ENCODE data around the gene FAM20C.
"Not testable (repeated sequence)": the region's sequence is repeated elsewhere in the genome, so short reads cannot be mapped to it uniquely, and the experiment has no call there.

Gene FAM20C

DNA sequence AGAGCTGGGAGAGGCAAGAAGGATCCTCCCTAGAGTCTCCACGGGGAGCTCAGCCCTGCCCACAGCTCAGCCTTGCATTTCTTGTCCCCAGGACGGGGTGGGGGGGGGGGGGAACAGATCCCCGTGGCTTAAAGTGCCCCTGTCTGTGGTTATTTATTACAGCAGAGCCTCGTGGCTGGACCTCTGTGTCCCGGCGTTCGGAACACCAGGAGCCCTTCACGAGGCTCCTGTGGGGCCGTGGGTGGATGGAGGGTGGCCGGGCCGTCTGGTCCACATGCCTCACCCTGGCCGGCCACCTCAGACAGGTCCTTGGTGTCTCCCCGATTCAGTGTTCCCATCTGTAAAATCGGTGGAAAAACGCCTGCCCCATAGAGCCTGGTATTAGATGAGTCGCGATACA lies 37.9 kb downstream of the FAM20C start:
- no peak for DNase-seq

DNA sequence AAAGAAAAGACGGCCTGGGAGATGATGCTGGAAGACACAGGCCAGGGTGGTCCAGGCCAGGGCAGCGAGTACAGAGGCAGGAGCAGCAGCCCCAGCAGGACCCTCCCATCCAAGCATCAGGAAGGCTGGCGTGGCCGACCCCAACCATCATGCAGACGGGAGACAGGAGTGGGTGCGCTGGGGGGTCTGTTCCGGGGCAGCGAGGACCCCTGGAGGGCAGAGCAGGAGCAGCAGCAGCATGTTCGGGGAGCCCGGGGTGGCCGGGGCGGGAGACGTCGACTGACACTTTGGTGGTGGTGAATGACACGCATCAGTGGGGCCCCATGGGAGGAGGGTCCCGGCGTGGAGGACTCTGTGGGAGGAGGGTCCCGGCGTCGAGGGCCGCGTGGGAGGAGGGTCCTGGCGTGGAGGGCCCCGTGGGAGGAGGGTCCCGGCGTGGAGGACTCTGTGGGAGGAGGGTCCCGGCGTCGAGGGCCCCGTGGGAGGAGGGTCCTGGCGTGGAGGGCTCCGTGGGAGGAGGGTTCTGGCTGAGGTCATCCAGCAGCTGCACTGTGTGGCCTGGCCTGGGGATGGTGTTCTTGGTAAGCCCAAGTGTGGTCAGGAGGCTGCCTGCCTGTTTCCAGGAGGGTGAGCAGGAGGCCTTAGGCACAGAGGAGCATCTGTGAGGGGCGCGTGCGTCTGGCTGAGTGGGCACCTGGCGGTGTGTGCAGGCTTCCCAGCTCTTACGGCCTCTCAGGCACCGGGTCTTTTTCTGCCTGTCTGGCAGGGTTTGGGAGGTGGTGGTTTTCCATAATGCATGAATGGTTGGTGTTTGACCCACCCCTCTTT lies 38.9 kb downstream of the FAM20C start:
- DNase-seq: no peak

DNA sequence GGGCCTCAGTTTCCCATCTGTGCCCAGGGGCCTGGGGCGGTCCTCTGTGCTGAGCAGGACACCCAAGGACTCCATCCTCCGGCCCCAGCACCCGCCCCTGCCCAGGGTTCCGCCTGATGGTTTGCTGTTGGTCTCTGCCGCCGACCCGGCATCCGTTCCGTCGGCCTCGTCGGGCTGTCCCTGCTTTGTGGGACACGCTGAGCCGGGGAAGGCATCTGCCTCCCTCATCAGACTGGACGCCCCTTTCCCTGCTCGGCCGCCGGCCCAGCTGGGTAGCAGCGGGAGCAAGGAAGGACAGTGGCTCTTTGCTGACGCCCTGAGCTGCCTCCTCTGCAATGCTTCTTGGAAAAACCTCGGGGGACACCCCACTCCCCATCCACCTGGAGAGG lies 39.5 kb downstream of the FAM20C start:
- no peak for DNase-seq

DNA sequence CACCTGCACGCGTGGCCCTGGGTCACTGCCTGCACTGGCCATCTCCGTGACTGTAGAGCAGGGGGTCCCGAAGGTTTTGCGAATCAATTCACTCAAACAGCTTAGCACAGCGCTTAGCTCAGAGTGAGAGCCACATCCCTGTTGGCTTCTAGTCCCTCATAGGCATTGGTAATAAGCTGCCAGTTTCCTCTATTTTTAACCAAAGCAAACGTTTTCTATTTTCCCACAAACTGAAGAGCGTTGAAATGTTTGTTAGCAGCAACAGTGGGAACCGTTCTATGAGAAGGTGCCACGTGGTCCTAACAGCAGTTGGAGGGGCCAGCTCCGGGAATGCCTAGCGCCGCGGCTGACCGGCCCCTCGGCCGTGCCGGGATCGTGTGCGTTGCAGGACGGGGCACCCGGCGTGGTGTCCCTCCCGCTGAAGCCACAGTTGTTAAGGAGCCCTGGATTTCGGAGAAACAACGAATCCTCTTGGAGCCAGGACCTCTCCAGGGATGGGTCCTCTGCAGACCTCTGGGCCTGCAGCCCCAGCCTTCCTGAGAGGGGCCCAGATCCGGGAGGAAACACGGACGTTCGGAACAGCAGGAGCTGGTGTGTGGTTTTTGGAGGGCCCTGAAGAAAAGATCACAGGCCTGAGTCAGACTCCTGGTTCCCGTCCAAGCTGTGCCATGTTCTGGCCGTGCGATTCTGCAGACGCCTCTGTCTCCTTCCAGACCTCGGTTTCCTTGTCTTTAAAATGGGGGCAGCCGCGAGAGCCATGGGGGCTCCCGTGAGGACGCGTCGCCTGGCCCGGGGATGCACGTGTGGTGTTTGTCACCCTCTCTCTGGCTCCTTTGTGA lies 40.3 kb downstream of the FAM20C start:
- no peak for DNase-seq

DNA sequence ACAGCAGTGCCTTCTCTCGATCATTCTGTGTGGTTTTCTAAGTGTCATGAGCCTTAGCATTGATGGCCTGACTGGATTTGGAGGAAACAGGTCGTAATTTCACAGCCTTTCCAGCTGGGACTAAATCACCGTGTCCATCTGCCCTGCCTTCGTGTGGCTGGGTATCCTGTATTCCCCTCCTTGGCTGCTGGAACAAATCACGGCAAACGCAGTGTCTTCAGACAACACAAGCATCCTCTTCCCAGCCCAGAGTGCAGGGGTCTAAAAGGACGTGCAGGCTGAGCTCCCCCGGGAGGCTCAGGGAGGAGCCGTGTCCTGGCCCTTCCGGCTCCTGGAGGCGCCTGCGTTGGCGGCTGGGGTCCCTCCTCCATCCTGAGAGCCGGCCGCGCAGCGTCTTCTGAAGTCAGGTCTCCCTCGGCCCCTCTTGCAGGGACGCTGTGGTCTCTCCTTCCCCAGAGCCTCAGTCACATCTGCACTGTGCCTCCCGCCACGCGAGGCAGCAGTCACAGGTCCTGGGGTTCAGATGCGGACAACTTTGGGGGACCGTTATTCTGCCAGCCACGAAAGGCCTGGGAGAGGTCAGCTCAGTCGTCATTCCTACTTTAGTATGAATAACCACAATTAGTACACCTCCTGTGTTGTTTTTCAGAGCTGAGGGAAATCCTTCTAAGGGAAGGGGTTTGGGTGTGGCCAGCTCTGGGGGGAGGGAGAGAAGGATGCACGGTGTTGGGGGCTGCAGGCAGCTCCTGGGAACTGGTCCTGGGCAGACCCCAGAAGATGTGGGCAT lies 41.1 kb downstream of the FAM20C start:
- DNase-seq: no peak

DNA sequence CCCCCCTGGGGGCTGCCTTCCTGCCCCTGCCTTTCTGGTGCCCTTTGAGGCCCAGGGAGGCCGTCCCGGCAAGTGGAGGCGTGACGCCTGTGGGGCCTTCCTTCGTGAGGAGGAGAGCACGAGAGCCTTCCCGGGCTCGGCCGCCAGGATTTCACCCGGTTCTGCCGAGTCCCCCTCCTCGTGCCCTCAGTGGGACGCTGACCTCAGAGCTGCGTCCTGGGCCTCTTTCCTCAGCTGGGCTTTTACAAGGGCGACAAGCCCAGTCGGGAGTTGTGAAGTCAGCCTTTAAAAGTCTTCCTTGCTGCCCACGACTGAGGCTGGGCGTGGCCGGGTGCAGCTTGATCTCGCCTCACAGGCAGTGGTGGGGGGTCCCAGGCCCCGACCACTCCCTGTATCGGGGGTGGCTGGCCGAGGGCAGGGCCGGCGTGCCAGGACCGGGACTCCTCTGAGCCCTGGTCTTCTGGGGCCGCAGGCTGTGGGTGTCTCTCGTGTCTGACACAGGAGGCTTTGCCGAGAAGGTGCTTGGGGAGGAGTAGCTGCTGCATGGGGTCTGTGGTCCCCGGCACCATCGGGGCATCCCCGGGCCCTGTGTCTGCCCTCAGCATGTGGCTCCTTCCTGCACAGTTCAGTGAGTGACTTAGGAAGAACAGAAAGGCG lies 41.8 kb downstream of the FAM20C start:
- no peak for DNase-seq

DNA sequence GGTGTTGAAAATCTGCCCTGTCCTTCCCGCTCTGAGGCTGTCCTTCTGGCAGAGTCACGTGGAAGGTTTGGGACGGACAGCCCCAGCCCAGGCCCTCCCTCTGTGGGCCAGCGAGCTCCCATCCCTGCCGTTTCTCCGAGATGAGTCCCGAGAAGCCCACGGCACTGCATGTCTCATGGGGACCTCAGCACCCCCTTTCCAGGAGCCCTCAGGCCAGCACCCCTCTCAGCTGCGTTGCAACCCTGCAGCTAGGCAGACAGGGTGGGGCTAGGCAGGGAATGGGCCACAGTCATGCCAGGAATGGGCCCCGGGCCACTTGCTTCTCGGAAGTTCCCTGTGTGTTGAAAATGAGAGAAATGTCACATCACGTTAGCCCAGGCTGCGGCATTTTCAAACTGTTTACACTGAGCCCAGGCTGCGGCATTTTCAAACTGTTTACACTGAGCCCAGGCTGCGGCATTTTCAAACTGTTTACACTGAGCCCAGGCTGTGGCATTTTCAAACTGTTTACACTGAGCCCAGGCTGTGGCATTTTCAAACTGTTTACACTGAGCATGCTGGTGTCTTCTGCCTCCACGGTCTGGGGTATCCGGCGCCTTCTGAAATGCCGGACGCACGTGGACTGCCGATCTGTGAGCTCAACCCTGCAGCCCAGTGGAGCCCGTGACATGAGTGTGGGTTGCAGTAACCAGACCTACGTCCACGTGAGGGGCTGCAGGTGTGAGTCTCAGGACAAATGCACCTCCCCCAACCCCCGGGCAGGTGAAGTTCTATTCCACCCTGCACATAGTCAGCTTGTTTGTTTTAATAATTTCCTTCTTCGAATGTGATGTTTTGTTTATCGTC lies 42.6 kb downstream of the FAM20C start:
- no peak for DNase-seq

DNA sequence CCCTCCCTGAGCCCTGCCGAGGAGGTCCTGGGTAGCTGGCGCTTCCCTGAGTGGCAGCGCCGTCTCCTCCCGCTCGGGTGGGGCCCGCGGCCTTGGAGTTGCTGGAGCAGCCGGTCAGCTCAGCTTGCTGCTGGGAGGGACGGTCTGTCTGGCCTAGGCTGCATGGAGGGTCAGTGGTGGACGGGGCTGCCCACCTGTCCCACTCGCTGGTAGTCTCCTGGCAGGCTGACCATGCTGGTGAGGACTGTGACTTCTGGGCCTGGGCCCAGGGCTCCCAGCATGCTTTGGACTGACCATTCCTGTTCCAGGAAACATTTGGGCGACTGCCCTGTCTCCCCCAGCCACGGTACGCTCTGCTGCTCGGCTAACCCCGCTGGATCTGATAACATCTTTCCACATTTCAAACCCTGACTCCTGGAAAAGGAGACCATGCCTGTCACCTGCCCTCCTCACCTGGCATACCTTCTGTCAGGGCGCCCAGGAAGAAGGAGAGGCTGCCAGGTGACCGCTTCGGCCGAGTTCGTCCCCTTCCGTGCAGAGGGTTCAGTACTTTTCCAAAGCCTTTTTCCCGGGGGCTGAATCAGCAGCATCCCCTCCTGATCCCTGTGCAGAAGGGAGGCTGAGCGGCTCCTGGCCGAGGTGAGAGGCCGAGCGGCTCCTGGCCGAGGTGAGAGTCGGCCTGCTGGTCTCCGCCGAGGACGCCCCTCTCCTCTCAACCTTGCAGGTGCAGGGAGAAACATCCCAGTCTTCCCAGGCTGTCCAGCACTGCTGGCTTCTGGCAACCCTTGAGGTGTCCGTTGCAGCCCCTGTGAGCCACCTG lies 43.4 kb downstream of the FAM20C start:
- DNase-seq: no peak

DNA sequence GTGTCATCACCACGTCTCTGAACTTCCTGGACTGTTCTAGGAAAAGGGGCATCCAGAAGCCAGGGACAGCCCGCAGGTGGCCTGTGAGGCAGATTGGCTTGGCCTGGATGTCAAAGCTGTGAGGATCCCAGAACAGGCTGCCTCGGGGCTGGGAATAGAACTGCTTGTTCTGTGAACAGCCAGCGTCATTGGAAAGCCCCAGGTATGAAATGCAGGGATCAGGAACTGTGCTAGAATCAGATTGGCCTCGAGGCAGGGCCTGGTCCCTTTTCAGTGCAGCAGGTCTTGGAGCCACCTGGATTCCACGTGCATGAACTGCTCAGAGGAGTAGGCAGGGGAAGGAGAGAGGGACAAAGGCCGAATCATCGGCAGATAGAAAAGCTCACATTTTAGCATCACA lies 44.6 kb downstream of the FAM20C start:
- DNase-seq: no peak

DNA sequence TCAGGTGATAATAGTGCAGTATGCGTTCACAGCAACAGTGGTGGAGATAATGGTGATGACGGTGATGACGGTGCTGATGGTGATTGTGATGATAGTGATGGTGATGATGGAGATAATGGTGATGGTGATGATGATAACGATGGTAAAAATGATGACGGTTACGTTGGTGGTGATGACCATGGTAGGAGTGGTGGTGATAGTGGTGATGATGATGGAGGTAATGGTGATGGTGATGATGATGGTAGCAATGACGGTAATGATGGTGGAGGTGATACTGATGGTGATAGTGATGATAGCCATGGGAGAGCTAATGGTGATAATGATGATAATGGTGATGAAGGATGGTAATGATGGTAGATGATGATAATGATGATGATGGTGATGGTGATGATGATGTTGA lies 45.0 kb downstream of the FAM20C start:
- DNase-seq: no peak

DNA sequence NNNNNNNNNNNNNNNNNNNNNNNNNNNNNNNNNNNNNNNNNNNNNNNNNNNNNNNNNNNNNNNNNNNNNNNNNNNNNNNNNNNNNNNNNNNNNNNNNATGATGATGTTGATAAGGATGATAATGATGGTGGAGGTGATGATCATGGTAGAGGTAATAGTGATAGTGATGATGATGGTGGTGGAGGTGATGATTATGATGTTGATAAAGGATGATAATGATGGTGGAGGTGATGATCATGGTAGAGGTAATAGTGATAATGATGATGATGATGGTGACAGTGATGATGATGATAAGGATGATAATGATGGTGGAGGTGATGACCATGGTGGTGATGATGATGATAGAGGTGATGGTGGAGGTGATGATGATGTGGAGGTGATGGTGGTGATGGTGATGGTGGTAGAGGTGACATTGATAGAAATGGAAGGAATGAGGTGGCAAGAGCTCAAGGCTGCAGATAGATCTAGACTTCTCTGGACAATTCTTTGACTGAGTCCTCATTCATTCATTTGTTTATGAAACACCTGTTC lies 47.8 kb downstream of the FAM20C start:
- no peak for DNase-seq

DNA sequence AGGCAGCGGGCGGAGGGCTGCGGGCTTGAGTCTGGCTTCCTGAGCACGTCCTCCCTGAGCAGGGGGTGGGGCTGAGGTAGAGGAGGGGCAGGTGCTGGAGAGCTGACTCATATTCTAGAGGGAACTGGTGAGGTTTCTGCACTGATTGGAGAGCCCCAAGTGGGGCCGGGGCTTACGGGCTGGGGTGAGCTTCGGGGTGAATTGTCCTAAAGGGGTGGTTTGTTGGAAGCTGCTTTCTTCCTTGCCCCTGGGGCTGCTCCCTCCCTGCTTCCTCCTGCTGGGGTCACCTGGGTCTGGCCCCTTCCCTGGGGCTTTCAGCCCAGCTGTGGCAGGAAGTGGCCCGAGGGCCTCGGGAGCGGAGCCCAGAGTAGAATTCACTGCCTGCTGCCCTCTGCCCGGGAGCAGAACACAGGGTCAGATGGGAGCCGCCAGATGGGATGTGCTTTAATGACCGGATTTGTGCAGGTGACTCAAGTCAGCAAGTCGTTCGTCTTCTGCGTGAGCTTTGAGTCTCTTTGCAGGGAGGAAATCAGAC lies 48.6 kb downstream of the FAM20C start:
- DNase-seq: no peak

DNA sequence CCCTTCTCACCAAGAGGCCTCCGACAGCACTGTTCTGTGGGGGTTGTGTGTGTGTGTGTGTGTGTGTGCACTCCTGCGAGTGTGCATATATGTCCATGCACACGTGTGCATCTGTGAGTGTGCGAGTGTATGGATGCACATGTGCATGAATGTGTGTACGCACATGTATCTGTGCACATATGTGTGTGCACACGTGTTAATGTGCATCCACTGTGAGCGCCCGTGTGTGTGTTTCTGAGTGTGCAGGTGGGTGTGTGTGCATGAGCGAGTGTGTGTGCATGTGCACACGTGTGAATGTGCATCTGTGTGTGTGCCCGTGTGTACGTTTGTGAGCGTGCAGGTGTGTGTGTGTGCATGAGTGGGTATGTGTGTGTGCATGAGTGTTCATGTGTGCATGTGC lies 49.1 kb downstream of the FAM20C start:
- DNase-seq: no peak

DNA sequence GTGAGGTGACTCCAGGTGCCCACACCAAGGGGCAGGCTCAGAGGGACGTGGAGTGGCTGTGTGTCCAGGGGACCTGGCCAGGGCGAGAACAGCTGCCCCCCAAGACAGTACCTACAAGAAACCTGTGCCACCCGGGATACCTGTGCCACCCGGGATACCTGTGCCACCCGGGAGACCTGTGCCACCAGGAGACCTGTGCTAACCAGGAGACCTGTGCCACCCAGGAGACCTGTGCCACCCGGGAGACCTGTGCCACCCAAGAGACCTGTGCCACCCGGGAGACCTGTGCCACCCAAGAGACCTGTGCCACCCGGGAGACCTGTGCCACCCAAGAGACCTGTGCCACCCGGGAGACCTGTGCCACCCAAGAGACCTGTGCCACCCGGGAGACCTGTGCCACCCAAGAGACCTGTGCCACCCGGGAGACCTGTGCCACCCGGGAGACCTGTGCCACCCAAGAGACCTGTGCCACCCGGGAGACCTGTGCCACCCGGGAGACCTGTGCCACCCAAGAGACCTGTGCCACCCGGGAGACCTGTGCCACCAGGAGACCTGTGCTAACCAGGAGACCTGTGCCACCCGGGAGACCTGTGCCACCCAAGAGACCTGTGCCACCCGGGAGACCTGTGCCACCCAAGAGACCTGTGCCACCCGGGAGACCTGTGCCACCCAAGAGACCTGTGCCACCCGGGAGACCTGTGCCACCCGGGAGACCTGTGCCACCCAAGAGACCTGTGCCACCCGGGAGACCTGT lies 50.6 kb downstream of the FAM20C start:
- DNase-seq: not testable (repeated sequence)

DNA sequence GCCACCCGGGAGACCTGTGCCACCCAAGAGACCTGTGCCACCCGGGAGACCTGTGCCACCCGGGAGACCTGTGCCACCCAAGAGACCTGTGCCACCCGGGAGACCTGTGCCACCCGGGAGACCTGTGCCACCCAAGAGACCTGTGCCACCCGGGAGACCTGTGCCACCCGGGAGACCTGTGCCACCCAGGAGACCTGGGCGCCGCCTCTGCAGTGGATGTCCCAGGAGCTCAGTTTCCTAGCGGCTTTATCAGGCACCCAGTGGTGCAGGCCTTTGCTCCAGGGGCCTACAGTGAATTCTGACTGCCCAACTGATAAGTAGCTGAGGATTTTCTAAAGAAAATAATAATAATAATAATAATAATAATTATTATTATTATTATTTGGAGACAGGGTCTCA lies 51.2 kb downstream of the FAM20C start:
- DNase-seq: not testable (repeated sequence)

DNA sequence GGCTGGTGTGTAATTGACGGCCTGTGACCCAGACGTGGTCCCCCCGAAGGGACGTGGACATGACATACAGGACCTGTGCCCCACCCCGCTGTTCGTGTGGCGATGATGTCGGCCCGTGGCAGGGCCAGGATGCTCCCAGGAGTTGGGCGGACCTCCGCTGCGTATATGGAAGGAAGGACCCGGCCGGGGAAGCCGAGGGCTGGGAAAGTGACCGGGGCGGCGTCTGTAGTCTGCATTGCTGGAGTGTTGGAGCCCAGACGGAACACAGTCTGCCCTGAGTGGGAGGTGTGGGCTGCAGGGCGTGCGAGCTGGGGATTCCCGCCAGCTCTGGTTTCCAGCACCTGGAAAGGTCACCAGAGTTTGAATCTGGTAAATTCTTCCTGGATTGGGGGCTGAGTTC lies 52.6 kb downstream of the FAM20C start:
- no peak for DNase-seq

DNA sequence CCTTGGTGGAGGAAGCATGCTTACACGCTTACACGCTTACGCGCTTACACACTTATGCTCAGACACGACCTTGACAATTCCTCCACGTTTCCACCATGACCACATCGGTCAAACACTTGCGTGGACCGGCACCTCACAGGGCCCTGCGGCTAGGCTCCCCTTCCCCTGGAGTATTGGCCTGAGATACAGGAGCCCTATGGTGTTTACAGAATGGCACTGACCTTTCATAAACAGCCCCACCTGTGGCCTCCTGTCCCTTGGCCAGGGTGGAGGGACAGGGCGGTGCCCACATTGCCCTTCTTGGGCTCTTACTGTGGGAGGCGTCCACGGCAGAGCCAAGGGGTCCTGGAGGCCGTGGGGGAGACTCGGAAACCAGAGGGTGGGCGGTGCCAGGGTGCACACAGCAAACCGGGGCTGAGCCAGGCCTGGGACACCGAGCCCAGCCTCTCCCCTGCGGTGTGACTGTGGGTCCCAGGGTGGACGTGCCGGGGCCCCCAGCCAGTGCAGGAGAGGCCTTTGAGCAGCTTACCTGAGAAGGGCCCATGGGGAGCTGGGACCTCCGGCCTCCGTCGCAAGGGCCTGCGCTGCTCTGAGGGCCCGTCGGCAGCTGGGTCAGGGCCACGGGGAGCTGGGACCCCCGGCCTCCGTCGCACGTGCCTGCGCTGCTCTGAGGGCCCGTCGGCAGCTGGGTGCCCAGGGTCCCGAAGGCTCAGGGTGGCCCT lies 53.4 kb downstream of the FAM20C start:
- no peak for DNase-seq

DNA sequence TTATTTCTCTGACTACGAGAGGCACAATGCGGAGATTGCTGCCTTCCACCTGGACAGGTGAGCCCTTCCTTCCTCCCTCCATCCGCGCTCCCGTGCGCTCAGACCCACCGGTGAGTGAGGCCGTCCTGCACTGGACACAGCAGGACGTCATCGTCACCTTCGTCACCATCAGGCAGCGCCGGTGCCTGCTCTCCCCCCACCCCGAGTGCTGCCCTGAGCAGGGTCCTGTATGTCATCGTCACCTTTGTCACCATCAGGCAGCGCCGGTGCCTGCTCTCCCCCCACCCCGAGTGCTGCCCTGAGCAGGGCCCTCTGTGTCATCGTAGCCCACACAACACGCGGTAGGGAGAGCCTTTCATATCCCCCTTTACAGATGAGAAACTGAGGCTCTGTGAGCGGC lies 54.1 kb downstream of the FAM20C start:
- DNase-seq: no peak

DNA sequence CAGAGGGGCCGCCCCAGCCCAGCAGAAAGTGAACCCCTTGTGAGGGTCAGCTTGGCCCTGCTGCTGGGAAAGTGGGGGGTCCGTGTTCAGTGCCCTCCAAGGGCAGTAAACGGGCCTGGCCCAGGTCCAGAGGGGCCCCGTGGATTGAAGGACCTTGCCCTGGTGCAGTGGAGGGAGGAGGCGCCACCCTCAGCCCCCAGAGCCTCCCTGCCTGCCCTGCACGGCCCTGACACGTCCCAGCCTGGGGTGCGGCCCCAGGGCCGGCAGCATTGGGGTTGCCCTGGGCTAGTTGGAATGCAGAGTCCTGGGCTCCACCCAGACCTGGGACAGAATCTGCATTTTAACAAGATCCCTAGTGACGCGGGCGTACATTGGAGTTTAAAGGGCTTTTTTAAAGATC lies 54.8 kb downstream of the FAM20C start:
- no peak for DNase-seq

Data from bone marrow (tissue), 2 donors.